ENCODE results near the gene FPR1. TPM values are rescaled to one million over a fixed set of nuclear protein-coding genes. Genes with fewer than 3 reads are reported as not detected.

FPR1 gene
- total and polyA plus RNA-seq, 5 donors, result 0.97 to 15.1 (median 6.9) TPM

GRCh38 chr19:51704626-51705025 is 47.1 kb downstream of the FPR1 start:
- ATAC-seq, result no peak
- Histone ChIP-seq H3K4me1 (ENCODE audit: control insufficient read depth, insufficient read depth, low read length) (peaks cover 14% of the 10 kb centered on the region), H3K4me3 (ENCODE audit: low read length) (peak overlapping the region; percentile 58), H3K27ac (ENCODE audit: low read length) (peak overlapping the region; percentile 81), H3K27me3 (ENCODE audit: control insufficient read depth, insufficient read depth) (no peaks in the 10 kb centered on the region), H3K9me3 (ENCODE audit: control insufficient read depth, low read length) (no peaks in the 10 kb centered on the region)
- DNase-seq, result peak in 2 of 3 donors; percentile 66 to 69
- intact Hi-C loops (cut with DNase I), result no loop called here
- 51% methylated on average over 4 of the region's 4 CpGs for WGBS

- H3K4me3 ChIP-seq (ENCODE audit: low read length), result peak overlapping the region; percentile 58
- H3K4me1 ChIP-seq (ENCODE audit: control insufficient read depth, insufficient read depth, low read length), result peaks cover 14% of the 10 kb centered on the region
- peak overlapping the region; percentile 92 for H3K27ac ChIP-seq (ENCODE audit: low read length)
- DNase-seq, result peak; percentile 98 to 100 (median 99)
- ATAC-seq, result peak; percentile 94 to 95
- intact Hi-C loops (cut with DNase I), result no loop called here
- no peaks in the 10 kb centered on the region for H3K27me3 ChIP-seq (ENCODE audit: control insufficient read depth, insufficient read depth)
- WGBS, result 2% methylated on average over 74 of the region's 74 CpGs
- H3K9me3 ChIP-seq (ENCODE audit: control insufficient read depth, low read length), result no peaks in the 10 kb centered on the region
Measured at GRCh38 chr19:51703575-51704515, 47.8 kb downstream of the FPR1 start.

- H3K27ac ChIP-seq (ENCODE audit: low read length), result peak overlapping the region; percentile 92
- 45% methylated on average over 46 of the region's 46 CpGs for WGBS
- peak; percentile 1 to 2 for ATAC-seq
- H3K4me3 ChIP-seq (ENCODE audit: low read length), result no peak overlapping the region
- H3K9me3 ChIP-seq (ENCODE audit: control insufficient read depth, low read length), result no peaks in the 10 kb centered on the region
- no peaks in the 10 kb centered on the region for H3K27me3 ChIP-seq (ENCODE audit: control insufficient read depth, insufficient read depth)
- intact Hi-C loops (cut with DNase I), result no loop called here
- H3K4me1 ChIP-seq (ENCODE audit: control insufficient read depth, insufficient read depth, low read length), result peaks cover 14% of the 10 kb centered on the region
- peak in 2 of 3 donors; percentile 74 to 81 for DNase-seq
Measured at GRCh38 chr19:51702825-51703574, 48.7 kb downstream of the FPR1 start.

GRCh38 chr19:51702103-51702824 is 49.4 kb downstream of the FPR1 start:
- intact Hi-C loops (cut with DNase I), result no loop called here
- WGBS, result 35% methylated on average over 27 of the region's 27 CpGs
- no peaks in the 10 kb centered on the region for H3K9me3 ChIP-seq (ENCODE audit: control insufficient read depth, low read length)
- H3K4me3 ChIP-seq (ENCODE audit: low read length), result no peak overlapping the region
- ATAC-seq (peak; percentile 35 to 47), DNase-seq (peak; percentile 87 to 95 (median 94))
- H3K4me1 ChIP-seq (ENCODE audit: control insufficient read depth, insufficient read depth, low read length), result peaks cover 14% of the 10 kb centered on the region
- no peaks in the 10 kb centered on the region for H3K27me3 ChIP-seq (ENCODE audit: control insufficient read depth, insufficient read depth)
- peak overlapping the region; percentile 92 for H3K27ac ChIP-seq (ENCODE audit: low read length)

- ATAC-seq (no peak), DNase-seq (no peak)
- no peaks in the 10 kb centered on the region for H3K27me3 ChIP-seq (ENCODE audit: control insufficient read depth, insufficient read depth)
- no peak overlapping the region for H3K4me3 ChIP-seq (ENCODE audit: low read length)
- H3K9me3 ChIP-seq (ENCODE audit: control insufficient read depth, low read length), result no peaks in the 10 kb centered on the region
- 56% methylated on average over 12 of the region's 12 CpGs for WGBS
- intact Hi-C loops (cut with DNase I), result no loop called here
- H3K4me1 ChIP-seq (ENCODE audit: control insufficient read depth, insufficient read depth, low read length), result peaks cover 14% of the 10 kb centered on the region
- peak overlapping the region; percentile 15 for H3K27ac ChIP-seq (ENCODE audit: low read length)
Measured at GRCh38 chr19:51701468-51702100, 50.1 kb downstream of the FPR1 start.

GRCh38 chr19:51699170-51699569 is 52.5 kb downstream of the FPR1 start:
- 94% methylated on average over 5 of the region's 5 CpGs for WGBS
- no peak for DNase-seq

GRCh38 chr19:51698296-51698695 is 53.4 kb downstream of the FPR1 start:
- H3K9me3 ChIP-seq (ENCODE audit: control insufficient read depth, low read length), result no peaks in the 10 kb centered on the region
- H3K4me3 ChIP-seq (ENCODE audit: low read length), result no peak overlapping the region
- WGBS, result 97% methylated on average over 5 of the region's 5 CpGs
- no peak for DNase-seq
- ATAC-seq, result no peak
- peaks cover 12% of the 10 kb centered on the region for H3K4me1 ChIP-seq (ENCODE audit: control insufficient read depth, insufficient read depth, low read length)
- H3K27me3 ChIP-seq (ENCODE audit: control insufficient read depth, insufficient read depth), result no peaks in the 10 kb centered on the region
- no peak overlapping the region for H3K27ac ChIP-seq (ENCODE audit: low read length)
- intact Hi-C loops (cut with DNase I), result no loop called here

More at GRCh38 chr19:51699170-51699569, 52.5 kb downstream of the FPR1 start:
- intact Hi-C loops (cut with DNase I), result no loop called here
- no peaks in the 10 kb centered on the region for H3K27me3 ChIP-seq (ENCODE audit: control insufficient read depth, insufficient read depth)
- H3K27ac ChIP-seq (ENCODE audit: low read length), result no peak overlapping the region
- no peaks in the 10 kb centered on the region for H3K9me3 ChIP-seq (ENCODE audit: control insufficient read depth, low read length)
- peaks cover 12% of the 10 kb centered on the region for H3K4me1 ChIP-seq (ENCODE audit: control insufficient read depth, insufficient read depth, low read length)
- no peak overlapping the region for H3K4me3 ChIP-seq (ENCODE audit: low read length)
- no peak for ATAC-seq

- intact Hi-C loops (cut with DNase I), result no loop called here
- Histone ChIP-seq H3K27ac (ENCODE audit: low read length) (no peak overlapping the region), H3K4me1 (ENCODE audit: control insufficient read depth, insufficient read depth, low read length) (peaks cover 6% of the 10 kb centered on the region), H3K9me3 (ENCODE audit: control insufficient read depth, low read length) (no peaks in the 10 kb centered on the region), H3K27me3 (ENCODE audit: control insufficient read depth, insufficient read depth) (no peaks in the 10 kb centered on the region), H3K4me3 (ENCODE audit: low read length) (no peak overlapping the region)
- DNase-seq (no peak), ATAC-seq (no peak)
- 75% methylated on average over 9 of the region's 9 CpGs for WGBS
Measured at GRCh38 chr19:51697169-51697776, 54.4 kb downstream of the FPR1 start.

- H3K27me3 ChIP-seq (ENCODE audit: control insufficient read depth, insufficient read depth), result no peaks in the 10 kb centered on the region
- WGBS, result 88% methylated on average over 3 of the region's 3 CpGs
- intact Hi-C loops (cut with DNase I), result no loop called here
- no peak overlapping the region for H3K27ac ChIP-seq (ENCODE audit: low read length)
- ATAC-seq (no peak), DNase-seq (no peak)
- no peaks in the 10 kb centered on the region for H3K9me3 ChIP-seq (ENCODE audit: control insufficient read depth, low read length)
- peaks cover 4% of the 10 kb centered on the region for H3K4me1 ChIP-seq (ENCODE audit: control insufficient read depth, insufficient read depth, low read length)
- H3K4me3 ChIP-seq (ENCODE audit: low read length), result no peak overlapping the region
Measured at GRCh38 chr19:51696606-51697005, 55.1 kb downstream of the FPR1 start.

All from right cardiac atrium (tissue), 5 donors.